Epidermal melanocyte (primary cell): Measurements from ENCODE around the gene PRR14.

Experiments used
- DNase-seq: peaks from one replicate; pipeline ENCODE4 v3.0.0; 2011; ENCODE audit warnings: low spot score; ENCODE audit not compliant: insufficient read length

The PRR14 gene

DNA sequence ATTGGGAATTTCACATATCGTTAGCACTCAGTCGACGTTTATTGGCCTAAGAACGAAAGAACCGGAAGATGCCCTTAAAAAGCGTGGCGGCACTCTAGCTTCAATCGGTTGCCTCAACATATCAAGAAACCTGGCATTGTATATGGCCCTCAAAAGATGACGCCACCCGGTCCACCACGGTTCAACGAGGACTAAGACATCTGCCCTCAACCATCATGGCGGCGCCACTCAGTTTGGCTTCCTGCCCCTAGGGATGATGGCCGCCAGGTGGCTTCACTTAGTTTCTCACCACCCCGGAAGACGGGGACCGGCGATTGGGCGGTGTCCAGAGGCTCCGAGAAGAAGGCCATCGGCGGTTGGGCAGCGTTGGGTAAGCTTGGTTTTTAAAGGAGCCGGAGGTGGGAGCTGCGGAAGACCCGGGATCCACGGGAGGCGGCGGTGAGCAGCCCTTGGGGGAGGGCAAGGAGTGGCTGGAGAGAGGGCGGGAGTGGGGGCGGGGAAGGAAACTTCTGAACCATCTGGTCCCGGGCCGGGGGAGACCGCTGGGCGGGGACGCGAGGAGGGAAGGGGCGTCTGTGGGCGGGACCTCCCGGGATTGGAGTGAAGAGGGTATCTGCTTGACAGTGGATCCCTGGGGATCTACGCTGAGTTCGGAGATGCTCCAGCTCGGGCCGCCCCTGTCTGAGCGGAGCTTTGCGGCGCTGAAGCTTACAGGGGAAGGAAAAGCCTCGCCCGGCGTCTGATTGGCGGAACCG is at the start of gene PRR14:
Gene PRR14, plus strand, starts transcription at position 592 of the 755 bp plus-strand sequence. CDS start 686 bp downstream, outside the sequence.
- DNase-seq = peak; percentile 92

DNA sequence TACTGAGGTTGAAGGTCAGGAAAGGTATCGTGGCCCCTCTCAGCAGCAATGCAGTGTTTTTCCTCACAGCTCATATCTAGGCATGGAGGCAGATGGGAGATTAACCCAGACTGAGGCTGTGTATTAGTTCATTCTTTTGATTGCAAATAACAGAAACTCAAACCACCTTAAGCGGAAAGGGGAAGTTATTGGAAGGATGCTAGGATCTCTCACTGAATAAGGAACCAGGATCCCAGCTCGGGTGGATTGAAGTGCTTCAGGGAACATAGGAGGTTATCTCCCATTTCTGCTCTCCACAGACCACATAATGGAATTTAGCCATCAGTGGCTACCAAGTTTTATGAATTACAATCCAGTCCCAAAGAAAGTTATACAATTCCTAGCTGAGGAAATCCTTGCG is 48.8 kb upstream of the PRR14 start:
- DNase-seq = no peak

DNA sequence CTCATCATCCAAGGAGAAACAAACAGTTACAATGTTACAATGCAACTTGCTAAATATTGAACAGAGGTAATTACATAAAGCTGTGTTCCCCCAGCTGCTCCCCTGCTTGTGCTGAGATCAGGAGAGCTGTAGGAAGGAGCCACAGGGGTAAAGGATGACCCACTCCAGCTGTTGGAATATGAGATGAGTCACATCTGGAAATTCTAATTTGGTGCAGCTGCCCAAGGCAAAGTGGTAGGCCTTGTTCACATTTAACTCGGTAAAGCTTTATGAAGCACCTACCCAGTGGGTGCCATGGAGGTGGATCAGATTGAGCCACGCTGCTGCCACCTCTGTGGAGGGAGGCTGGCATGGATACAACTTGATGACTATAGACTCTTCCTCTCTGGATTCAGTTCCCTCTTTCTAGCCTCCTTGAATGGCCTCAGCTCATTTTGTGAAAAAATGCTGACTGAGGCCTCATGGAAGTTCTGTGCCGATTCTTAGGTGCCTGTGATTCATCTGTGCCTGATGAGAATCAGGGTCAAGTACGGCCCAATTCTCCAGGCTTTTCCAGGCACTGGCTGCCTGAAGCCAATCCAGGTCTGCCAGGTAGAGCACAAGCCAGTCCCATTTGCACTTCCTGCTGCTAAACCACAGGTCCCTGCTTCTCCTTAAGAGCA is 48.0 kb upstream of the PRR14 start:
- DNase-seq = no peak

DNA sequence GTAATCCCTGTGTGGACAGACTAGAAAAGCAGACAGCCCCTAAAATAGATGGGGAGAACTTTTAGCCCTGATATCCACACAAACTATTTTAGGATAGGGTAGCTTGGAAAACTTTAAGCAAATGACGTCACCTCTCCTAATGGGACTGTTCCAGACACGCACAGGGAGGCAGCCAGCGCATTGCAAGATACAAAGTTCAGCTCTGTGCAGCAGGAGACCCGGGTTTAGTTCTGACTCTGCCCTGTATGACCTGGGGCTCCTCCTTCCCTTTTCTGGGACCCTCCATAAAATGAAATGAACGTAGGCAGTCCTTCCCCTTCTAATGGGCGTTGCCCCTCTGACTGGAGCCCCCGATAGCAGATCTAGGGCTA is 46.8 kb upstream of the PRR14 start:
- no peak for DNase-seq

DNA sequence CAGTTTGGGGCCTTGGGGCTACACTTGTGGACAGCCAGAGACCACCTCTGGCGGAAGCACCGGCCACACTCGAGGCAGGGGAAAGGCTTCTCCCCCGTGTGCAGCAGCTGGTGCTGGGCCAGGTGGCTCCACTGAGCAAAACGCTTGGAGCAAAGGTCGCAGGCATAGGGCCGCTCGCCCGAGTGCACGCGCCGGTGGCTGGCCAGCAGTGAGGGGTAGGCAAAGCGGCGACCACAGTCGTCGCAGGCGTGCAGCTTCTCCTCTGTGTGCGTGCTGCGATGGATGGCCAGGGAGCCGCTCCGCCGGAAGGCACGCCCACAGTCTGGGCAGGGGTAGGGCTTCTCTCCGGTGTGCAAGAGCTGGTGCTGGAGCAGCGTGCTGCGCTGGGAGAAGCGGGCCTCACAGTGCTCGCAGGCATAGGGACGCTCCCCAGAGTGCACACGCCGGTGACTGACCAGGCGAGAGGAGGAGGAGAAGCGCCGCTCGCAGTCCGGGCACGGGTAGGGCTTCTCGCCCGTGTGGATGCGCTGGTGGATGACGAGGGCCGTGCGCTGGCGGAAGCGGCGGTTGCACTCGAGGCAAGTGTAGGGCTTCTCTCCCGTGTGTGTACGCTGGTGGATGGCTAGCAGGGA is 46.3 kb upstream of the PRR14 start:
- DNase-seq = no peak

DNA sequence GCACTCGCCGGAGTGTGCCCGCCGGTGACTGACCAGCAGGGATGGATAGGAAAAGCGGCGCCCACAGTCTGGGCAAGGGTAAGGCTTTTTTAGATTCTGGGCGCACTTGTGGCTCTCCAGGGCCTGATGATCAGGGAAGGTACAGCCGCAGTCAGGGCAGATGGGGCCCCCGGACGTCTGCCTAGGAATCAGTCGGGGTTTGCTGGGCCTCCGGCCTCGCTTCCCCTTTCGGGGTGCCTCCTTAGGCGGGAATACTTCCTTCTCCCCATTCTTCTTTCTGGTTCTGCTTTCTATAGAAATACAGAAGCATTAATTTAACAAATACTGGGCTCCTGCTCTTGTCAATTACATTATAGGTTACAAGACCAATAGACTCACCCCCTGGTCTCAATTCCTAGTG is 45.6 kb upstream of the PRR14 start:
- DNase-seq = no peak

DNA sequence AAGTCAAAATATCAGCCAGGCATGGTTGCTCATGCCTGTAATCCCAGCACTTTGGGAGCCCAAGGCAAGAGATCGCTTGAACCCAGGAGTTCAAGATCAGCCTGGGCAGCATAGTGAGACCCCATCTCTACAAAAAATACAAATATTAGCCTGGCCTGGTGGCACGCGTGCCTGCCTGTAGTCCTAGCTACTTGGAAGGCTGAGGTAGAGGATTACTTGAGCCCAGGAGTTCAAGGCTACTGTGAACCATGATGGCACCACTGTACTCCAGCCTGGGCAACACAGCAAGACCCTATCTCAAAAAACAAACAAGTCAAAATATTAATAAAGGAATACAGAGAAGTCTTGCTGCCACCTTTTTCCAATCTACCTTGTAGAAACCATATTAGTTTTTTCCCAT is 44.8 kb upstream of the PRR14 start:
- no peak for DNase-seq

DNA sequence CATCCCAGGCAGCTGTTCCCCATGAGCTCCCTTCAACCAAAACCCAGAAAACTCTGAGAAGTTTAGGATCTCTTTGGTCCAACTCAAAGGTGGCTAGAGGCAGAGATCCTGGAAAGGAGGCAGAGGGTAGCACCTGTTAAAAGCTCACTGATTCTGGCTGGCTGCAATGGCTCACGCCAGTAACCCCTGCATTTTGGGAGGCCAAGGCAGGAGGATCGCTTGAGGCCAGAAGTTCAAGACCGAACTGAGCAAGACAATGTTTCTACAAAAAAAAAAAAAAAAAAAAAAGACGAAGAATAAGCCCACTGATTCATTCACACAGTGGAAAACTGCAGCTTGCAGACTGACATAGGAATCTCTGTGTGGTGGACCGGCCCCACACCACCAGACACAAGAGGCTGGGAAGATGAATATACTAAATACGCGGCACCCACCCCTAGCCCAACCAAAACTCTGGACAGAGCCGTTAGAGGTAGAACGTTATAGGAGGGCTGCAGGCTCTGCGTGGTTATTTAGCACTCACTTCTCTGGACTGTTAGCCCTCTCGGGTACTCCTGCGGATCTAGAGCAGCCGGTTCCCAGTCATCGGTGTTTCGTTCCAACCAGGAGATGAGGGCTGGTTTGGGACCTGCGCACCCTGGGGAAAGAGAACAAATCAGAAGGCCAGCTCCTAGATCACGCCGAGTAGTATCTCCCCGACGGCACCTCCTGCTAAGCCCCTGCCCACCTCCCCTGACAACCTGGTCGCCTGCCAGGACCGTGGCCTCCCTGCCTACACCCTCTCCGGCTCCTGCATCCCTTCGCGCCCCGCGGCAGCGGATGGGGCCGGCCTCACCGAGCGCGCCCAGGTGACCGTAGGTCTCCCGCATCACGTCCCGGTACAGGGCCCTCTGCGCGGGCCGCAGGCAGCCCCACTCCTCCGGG is 41.5 kb upstream of the PRR14 start:
- peak; percentile 42 for DNase-seq

DNA sequence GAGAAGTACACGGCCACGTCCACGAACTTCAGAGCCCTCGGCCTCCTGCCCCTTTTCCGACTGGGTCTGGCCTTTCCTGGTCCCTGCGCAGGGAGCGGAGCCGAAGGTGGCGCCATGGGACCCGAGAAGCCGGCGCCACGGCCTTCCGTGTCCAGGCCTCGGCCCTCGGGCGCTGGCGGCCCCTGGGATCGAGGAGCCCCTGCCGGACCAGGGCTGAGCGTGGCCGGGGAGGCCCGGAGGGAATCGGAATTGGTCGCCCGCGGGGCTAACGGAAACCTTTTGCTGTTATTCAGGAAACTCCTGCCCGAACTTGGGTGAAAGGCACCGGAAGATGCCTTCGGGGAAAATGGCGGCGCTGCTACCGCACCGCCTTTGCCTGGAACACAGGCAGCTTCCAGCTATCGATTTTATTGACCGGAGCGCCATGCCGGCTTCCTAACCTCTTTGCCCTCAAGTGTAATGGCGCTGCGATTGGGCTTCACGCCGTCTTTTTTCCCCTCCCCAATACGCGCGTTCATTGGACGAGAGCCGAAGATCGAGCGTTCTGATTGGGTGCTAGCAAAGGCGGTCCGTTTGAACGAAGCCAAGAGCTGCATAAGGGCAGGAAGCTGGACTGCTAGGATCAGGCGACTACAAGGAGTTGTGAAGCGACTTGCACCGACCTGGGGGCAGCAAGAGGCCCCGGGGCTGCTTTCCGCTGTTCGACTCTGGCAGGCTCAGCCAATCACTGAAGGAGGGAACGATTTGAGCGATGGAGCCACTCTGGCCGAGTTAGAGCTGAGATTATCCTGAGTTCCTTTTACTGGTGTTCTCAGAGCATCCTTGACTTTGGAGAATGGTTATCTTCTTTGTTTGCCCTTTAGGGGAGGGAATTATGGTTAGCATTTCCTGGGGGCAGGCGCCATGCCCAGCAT is 40.6 kb upstream of the PRR14 start, which contains the start of gene ZNF689:
Gene ZNF689, minus strand, starts transcription at position 464 of the 914 bp plus-strand sequence. Its CDS starts 348 bp downstream, at position 116.
- peak; percentile 98 for DNase-seq

DNA sequence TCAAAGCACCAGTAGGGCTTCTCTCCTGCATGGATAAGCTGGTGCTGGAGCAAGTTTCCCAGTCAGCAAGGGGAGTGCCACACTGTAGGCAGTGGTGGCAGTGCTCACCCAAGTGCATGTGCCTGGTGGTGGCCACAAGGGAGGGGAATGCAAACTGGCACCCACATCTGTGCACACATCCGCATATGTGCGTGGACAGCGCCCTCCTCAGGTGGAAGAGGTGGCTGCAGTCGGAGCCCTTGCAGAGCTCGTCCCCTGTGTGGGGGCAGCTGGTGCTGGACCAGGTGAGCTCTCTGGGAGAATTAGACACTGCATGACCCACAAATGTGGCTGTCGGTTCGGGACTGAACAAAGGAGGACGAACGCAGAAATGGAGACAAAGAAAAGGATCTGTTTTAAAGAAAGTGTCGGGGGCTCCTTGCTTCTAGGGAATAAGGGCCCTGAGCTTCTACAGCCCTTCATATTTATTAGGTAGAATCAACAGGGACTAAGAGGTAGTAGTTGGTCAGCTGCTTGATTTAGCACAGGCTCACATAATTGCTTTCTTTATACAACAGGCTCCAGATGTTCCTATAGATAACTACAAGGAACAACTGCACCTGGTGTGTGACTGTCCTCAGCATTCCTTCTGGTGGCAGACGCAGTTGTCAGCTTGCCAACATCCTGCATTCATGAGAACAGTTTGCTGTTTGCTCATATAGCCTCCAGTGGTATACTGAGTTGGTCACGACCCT is 35.2 kb upstream of the PRR14 start:
- DNase-seq = no peak

DNA sequence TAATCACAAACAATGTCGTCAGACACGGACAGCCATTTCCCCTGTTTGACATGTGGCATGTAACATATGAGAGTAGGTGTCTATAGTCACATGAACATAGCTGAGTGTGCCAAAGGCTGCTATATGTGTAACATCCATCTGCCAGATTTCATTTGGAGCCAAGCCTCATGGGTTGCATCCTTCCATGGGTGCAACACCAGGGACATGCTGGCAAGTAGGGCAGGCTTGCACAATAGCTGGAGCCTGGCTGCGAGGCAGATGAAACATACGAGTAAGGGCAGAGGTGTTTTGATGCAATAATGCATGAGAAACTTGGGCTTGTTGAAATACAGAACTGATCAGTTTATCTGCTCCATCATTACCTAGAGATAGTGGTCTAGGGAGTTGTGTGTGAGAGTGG is 31.6 kb upstream of the PRR14 start:
- DNase-seq = no peak

DNA sequence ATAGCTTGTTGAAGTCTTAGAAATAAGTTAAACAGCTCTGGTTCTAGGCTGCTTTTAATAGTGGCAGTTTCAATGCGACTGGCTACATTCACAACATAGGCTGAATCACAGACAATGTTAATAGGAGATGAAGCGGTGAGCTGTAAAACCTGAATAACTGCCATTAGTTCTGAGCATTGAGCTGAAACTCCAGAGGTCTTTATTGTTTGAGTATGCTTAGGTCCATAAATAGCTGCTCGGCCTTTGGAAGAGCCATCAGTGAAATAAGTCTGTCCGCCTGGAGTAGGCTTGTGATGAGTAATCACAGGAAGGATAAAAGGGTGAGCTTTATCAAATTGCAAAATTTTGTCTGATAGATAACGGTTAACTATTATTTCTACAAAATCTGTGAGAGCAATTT is 31.1 kb upstream of the PRR14 start:
- no peak for DNase-seq

DNA sequence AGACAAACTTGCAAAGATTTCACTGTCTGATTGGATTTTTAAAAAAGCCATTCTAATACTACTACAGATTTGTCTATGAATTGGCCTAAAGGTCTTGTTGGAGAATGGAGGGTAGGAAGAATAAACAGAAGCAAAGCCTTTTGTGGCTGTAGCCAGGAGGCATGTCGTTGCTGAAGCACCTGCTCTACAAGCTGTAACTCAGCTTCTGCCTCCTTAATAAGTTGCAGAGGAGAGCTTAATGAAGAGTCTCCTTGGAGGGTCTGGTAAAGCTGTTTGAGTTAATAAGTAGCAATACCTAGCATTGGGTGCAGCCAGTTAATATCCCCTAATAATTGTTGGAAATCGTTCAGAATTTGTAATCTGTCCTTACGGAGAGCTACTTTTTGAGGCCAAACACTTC is 30.6 kb upstream of the PRR14 start:
- DNase-seq = no peak

DNA sequence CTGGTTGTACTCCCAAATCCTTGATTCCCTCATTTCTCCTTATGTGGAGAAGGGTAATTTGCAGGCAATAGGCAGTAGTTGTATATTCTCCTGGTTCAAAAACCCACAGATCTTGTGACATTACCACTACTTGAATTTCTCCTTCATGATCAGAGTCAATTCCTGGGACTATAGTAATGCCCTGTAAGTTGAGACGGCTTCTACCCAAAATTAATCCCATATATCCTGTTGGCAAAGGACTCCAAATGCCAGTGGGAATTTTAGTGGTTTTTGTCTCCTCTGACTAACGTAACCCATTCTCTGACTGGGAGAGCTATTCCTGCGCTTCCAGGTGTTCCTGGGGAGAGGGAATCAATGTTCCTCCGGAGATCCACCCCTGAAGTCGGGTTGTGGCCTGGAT is 29.0 kb upstream of the PRR14 start:
- no peak for DNase-seq

DNA sequence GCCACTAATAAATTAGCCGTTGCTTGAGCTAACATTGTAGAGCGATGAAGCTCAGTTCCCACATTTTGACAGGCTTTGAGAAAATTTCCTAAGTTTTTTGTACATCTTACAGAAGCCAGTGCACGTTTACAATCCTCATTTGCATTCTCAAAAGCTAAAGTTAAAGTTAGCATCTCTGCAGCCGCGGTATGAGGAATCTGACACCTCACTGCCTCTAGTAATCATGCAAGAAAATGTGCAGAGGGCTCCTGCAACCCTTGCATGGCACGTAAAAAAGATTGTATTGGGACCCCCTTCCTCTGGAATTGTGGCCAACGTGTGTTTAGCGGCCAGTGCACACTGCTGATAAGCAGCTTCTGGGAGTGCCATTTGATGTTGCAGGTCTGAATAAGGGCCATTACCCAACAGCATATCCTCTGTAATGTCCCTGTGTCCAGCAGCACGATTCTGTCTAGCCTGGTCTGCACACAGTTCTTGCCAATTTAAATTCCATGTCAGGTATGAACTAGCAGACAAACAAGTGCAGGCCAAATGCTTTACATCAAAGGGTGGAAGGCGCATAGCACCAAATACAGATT is 28.2 kb upstream of the PRR14 start:
- DNase-seq = no peak

DNA sequence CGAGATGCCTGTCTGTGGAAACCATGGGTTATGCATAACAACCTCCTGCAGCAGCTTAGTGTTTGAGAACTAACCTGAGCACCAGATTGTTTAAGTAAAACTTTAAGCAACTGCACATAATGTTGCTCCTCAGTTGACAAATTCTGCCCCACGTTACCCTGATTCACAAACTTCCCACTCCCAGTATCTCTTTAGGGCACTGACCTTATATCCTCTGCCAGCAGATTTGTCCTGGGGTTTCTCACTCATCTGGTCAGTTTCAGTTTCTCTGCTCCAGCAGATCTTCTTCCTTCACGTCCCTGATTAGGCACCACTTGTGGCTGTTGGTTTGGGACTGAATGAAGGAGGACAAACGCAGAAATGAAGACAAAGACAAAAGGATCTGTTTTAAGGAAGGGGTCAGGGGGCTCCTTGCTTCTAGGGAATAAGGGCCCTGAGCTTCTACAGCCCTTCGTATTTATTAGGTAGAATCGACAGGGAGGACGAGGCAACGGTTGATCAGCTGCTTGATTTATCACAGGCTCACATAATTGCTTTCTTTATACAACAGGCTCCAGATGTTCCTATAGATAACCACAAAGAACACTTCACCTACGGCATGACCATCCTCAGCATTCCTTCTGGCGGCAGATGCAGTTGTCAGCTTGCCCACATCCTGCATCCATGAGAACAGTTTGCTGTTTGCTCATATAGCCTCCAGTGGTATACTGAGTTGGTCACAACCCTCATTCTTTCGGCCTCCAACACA is 27.1 kb upstream of the PRR14 start:
- no peak for DNase-seq

DNA sequence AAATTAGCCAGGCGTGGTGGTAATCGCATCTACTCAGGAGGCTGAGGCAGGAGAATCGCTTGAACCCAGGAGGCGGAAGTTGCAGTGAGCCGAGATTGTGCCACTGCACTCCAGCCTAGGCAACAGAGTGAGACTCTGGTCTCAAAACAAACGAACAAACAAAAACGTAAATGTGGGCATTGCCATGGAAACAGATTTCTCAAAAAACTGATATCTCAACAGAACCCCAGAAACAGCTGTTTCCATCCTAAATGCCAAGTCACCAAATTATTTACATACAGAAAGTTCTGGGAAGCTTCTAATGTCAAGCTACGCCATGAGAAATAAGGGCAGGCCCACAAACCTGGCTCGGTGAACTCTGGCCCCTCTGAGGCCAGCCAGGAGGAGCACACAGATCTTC is 24.5 kb upstream of the PRR14 start:
- no peak for DNase-seq

DNA sequence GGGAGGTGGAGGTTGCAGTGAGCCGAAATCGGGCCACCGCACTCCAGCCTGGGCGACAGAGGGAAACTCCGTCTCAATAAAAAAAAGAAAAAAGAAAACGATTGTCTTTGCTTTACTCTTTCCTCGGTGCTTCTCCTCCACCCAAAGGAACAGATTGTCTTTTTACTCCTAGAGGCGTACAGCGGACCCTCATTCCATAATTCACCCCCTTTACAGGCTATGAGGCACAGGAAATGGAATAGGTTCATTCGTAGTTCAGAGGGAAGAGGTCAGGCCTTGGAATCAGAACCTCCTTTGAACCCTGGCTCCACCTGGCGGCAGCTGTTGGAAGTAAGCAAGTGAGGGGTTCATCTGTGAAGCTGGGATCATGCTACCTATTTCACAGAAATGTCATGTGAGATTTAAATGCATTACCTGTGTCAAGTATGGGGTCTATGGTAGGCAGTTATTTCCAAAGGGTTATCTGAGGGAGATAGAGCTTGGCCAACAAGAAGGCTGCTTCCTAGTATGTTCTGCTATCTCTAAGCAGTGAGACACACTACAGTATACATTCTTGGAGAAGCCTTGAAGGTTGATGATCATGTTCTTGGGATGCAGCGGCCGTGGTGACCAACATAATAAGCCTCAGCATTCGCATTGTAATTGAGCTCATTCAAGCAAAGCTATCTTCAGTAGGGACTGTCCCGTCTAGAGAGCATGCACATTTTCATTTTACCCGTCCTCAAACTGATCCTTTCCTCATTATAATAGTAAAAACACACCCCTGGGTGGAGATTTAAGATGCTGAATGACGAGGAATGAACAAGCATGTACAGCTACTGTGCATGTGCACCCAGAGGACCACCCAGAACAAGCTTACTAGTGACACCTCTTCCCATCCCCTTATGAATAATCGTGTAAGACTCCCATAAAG is 21.9 kb upstream of the PRR14 start:
- DNase-seq = peak; percentile 73
